Activated naive CD4-positive, alpha-beta T cell treated with Interleukin-2 at 50 U/mL for 16 hours (primary cell): Measurements from ENCODE around the gene AQP9.

Source experiments
- DNase-seq: peaks from one replicate; pipeline ENCODE4 v3.0.0-alpha.2; 2020

The AQP9 gene

DNA sequence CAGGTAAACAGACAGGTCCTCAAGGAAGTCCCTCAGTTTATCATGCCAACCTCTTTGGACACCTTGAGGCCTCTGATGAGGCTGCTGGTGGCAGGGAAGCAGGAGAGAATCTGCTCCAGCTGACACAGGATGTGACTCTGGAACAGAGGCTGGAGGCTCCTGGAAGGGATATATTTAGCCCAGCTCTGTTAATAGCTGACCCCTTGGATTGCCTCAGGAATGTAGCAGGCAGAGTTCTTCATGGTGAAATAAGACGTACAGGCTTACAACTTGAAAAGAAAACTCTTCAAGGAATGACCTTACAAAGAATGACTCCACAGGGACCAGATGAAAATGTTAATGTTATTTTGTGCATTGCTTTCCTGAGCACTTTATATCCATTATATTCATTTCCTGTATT lies 90.5 kb downstream of the AQP9 start:
- no peak for DNase-seq

DNA sequence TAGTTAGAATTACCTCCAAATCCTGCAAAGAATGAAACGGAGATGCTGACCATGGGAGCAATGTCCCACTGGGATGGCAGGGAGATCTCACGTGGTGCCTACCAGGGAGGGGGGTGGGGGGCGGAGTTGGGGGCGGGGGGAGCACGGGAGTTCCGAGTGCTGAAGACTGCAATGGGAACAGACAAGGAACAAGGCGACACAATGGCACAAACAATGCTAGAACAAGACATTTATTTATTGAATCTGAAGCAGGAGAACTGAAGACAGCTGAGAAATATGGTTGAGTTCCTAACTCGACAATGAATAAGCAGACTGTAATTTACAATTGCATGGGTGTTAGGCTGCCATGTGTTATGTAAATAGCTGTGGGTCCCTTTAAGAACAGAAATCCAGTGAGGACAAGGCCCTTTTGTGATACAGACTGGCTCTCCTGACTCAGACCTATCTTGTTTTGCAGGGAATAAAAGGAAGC lies 91.2 kb downstream of the AQP9 start:
- no peak for DNase-seq

DNA sequence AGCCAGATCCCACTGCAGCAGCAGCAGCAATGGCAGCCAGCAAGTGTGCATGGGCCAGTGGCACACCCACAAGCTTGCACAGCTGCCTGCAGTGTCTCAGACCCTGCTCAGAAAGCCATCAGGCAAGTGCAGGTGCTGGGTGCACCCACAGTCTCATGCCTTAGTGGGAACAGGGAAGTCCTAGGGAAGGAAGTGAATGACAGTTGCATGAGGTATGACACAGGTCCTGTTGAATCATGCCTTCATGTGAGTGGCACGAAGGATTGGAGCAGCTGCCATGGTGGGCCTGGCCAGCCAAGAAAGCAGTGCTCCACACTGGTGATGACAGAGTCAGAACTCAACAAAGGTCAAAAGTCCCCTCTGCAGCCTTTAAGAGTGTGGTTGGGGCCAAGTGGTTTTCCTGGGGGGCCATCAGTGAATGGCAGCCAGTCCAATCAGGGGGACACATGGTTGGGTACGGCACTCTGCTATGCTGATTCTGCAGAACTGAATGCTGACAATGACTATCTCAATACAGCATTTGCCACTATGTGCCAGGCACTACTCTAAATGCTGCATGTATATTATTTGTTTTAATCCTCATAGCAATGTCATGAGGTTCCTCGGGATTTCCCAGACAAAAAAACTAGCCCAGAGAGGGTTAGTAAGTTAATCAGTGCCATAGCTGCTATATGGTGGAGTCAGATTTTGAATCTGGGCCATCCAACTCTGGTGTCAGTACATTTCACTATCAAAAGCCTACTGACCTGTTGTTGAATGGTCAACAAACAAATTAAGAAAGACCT lies 94.3 kb downstream of the AQP9 start:
- DNase-seq: no peak

DNA sequence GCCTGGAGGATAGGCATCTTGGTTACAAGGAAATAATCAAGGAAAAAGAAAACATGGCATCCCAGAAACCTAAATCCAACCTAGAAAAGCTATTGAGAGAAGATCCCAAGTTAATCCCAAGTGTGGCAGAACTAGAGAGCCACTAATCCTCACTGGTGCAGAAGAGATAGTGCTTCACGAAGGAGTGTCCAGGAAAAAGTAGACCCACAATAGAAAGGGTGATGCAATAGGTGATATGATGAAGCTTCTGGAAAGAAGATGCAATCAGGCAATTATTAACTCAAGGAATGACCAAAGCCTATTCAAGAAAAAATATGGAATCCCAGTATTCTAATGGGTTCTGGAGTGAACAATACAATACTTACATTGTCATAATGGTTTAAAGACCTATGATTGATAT lies 95.2 kb downstream of the AQP9 start:
- no peak for DNase-seq
